ENCODE results near the gene UBE2V1. TPM values are rescaled to one million over a fixed set of nuclear protein-coding genes. Genes with fewer than 3 reads are reported as not detected.
"Not testable (repeated sequence)": the region's sequence is repeated elsewhere in the genome, so short reads cannot be mapped to it uniquely, and the experiment has no call there.

Gene UBE2V1
- total and polyA plus RNA-seq, 7 donors, result 55.0 to 117 (median 80.4) TPM

DNA sequence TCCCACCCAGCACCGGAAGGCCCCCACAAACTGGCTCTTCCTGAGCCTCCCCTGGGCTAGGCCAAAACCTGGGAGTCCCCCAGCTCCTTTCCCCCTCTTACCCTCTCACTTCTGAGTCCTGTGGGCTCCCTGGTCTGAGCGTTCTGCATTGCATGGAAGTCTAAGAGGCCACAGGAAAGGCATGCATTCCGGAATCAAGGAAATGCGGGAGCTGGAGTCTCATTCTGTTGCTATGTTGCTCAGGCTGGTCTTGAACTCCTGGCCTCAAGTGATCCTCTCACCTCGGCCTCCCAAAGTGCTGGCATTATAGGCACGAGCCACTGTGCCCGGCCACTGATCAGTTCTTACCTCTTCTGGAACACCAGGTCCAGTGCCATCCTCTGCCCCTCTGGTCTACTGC, 45.9 kb downstream of the UBE2V1 start:
- H3K4me1 ChIP-seq, result peaks cover 0 to 10% (median 5%) of the 10 kb centered on the region in 4 donors
- intact Hi-C loops (cut with DNase I), result no loop called here
- H3K9me3 ChIP-seq, result no peaks in the 10 kb centered on the region
- H3K4me3 ChIP-seq, result no peak overlapping the region
- H3K27me3 ChIP-seq, result no peaks in the 10 kb centered on the region
- H3K27ac ChIP-seq, result no peak overlapping the region
- TF ChIP-seq, protein P1, sequence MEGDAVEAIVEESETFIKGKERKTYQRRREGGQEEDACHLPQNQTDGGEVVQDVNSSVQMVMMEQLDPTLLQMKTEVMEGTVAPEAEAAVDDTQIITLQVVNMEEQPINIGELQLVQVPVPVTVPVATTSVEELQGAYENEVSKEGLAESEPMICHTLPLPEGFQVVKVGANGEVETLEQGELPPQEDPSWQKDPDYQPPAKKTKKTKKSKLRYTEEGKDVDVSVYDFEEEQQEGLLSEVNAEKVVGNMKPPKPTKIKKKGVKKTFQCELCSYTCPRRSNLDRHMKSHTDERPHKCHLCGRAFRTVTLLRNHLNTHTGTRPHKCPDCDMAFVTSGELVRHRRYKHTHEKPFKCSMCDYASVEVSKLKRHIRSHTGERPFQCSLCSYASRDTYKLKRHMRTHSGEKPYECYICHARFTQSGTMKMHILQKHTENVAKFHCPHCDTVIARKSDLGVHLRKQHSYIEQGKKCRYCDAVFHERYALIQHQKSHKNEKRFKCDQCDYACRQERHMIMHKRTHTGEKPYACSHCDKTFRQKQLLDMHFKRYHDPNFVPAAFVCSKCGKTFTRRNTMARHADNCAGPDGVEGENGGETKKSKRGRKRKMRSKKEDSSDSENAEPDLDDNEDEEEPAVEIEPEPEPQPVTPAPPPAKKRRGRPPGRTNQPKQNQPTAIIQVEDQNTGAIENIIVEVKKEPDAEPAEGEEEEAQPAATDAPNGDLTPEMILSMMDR (IDR thresholded peaks at IDR 0.05), result no peak
- TF ChIP-seq POLR2AphosphoS5 (IDR thresholded peaks at IDR 0.05) (no peak), POLR2A (IDR thresholded peaks at IDR 0.05) (no peak), EP300 (IDR thresholded peaks at IDR 0.05) (no peak)
- DNase-seq, result no peak
- 88 to 91% methylated on average over 7 of the region's 7 CpGs for WGBS, 2 donors
- H3K36me3 ChIP-seq, result no peaks in the 10 kb centered on the region

DNA sequence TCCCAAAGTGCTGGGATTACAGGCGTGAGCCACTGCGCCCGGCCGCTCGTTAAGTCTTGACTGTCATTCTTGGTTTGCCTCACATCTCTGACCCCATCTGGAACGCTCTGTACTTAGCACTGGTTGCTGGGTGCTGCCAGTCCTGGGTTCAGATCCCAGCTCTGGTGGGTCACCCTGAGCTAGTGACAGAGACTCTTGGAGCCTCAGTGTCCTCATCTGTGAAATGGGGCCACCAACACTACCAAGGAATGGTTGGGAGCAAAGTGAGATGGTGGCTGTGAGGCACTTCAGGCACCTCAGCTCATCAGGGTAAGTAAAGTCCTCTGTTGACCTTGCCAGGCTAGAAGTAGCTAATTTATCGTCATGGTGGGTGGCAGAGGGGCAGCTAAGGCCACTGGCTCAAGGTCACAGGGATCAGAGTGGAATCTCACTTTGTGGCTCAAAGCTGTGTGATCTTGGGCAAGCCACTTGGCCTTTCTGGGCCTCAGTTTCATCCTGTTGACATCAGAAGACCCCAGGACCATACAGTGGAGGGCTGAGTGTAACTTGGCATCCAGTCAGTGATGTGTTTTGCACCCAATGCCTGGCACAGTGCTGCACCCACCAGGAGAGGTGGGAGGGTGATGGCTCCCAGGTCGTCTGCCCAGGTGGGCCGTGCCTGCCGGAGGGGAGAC, 46.7 kb downstream of the UBE2V1 start:
- intact Hi-C loops (cut with DNase I), result no loop called here
- no peak overlapping the region for H3K27ac ChIP-seq
- no peak for DNase-seq
- no peaks in the 10 kb centered on the region for H3K27me3 ChIP-seq
- 92 to 94% methylated on average over 10 of the region's 10 CpGs for WGBS, 2 donors
- H3K4me3 ChIP-seq, result no peak overlapping the region
- H3K36me3 ChIP-seq, result no peaks in the 10 kb centered on the region
- no peak for TF ChIP-seq EP300 (IDR thresholded peaks at IDR 0.05)
- TF ChIP-seq POLR2A (IDR thresholded peaks at IDR 0.05), result no peak
- TF ChIP-seq, protein P1 (IDR thresholded peaks at IDR 0.05), result no peak
- TF ChIP-seq POLR2AphosphoS5 (IDR thresholded peaks at IDR 0.05), result no peak
- H3K9me3 ChIP-seq, result no peaks in the 10 kb centered on the region
- H3K4me1 ChIP-seq, result peaks cover 0 to 6% (median 0%) of the 10 kb centered on the region in 4 donors

DNA sequence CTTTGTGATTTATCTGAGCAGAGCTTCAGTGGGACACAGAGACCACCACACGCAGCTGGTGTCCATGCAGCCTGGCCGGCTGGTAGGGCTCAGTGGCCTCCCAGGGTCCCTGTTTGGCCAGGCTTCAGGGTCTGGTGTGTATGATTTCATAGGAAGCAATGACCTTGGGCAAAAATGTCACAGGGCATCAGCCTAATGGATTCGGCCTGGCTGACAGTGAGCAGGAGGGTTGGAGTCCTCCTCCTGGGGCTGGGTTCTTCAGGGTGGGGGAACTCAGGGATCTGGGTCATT, 47.7 kb downstream of the UBE2V1 start:
- Histone ChIP-seq H3K4me1 (no peaks in the 10 kb centered on the region), H3K36me3 (no peaks in the 10 kb centered on the region), H3K27me3 (no peaks in the 10 kb centered on the region), H3K4me3 (no peak overlapping the region), H3K9me3 (no peaks in the 10 kb centered on the region), H3K27ac (no peak overlapping the region)
- DNase-seq, result no peak
- TF ChIP-seq POLR2AphosphoS5 (IDR thresholded peaks at IDR 0.05) (no peak), EP300 (IDR thresholded peaks at IDR 0.05) (no peak), POLR2A (IDR thresholded peaks at IDR 0.05) (no peak)
- TF ChIP-seq, protein P1 (IDR thresholded peaks at IDR 0.05), result no peak
- intact Hi-C loops (cut with DNase I), result no loop called here
- WGBS, 2 donors, result 86 to 91% methylated on average over 3 of the region's 3 CpGs

DNA sequence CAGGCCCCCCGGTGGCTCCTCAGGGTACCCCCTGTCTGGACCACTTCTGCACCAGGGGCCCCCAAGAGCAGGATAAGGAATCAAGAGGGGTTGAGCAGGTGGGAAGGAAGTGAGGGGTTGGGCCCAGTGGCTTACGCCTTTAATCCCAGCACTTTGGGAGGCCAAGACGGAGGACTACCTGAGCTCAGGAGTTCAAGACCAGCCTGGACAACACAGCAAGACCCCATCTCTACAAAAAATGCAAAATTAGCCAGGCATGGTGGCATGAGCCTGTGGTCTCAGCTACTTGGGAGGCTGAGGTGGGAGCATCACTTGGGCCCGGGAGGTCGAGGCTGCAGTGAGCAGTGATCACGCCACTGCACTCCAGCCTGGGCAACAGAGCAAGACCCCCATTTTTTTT, 49.2 kb downstream of the UBE2V1 start:
- H3K4me3 ChIP-seq; H3K36me3 ChIP-seq; H3K27me3 ChIP-seq; H3K27ac ChIP-seq; DNase-seq; H3K9me3 ChIP-seq; intact Hi-C loops (cut with DNase I); H3K4me1 ChIP-seq: not testable (repeated sequence)
- 93 to 96% methylated on average over 6 of the region's 6 CpGs for WGBS, 2 donors

DNA sequence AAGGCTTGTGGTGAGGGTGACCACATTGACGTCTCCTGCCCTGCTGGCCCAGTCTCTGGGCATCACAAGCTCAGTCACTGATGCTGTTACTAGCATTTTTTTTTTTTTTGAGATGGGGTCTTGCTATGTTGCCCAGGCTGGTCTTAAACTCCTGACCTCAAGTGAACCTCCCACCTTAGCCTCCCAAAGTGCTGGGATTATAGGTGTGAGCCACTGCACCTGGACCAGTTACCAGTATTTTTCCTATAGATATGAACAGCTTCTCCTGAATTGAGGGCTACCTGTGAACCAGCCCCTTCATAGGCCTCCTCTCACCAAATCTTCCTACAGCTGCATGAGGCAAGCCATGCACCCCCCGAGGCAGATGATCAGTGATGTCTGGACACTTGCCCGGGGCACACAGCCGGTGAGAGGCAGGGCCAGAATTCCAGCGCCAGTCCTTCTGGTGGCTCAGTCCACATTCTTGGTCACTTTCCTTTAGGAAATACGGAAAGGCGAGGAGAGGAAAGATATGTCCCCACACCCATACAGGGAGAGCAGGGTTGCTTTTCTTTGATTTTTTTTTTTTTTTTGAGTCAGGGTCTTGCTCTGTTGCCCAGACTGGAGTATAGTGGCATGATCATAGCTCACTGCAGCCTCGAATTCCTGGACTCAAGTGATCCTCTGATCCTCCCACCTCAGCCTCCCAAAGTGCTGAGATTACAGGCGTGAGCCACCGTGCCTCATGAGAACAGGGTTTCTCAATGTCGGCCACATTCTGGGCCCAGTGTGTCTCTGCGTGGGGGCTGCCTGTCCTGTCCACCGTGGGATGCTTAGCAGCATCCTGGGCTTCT, 50.7 kb downstream of the UBE2V1 start:
- H3K4me3 ChIP-seq, result no peak overlapping the region
- no peaks in the 10 kb centered on the region for H3K9me3 ChIP-seq
- intact Hi-C loops (cut with DNase I), result no loop called here
- no peaks in the 10 kb centered on the region for H3K4me1 ChIP-seq
- DNase-seq, result no peak
- no peaks in the 10 kb centered on the region for H3K27me3 ChIP-seq
- TF ChIP-seq POLR2A (IDR thresholded peaks at IDR 0.05), result no peak
- no peak for TF ChIP-seq POLR2AphosphoS5 (IDR thresholded peaks at IDR 0.05)
- TF ChIP-seq, protein P1 (IDR thresholded peaks at IDR 0.05), result no peak
- no peak for TF ChIP-seq EP300 (IDR thresholded peaks at IDR 0.05)
- no peak overlapping the region for H3K27ac ChIP-seq
- H3K36me3 ChIP-seq, result no peaks in the 10 kb centered on the region
- 83 to 86% methylated on average over 13 of the region's 13 CpGs for WGBS, 2 donors
